Gastroesophageal sphincter (tissue), 3 donors: ENCODE measurements around the gene MAN2A1.

ENCODE experiments used
- POLR2A ChIP-seq, 2 donors: fragments of 450-650 bp; IDR thresholded peaks; one replicate each; pipeline ENCODE4 v1.6.1; 2017; ENCODE audit warnings: antibody characterized with exemption in 2 of 2, mild to moderate bottlenecking in 2 of 2, moderate library complexity in 1 of 2
- POLR2AphosphoS5 ChIP-seq: sonication (generic); formaldehyde crosslinking; IDR thresholded peaks from one replicate; pipeline ENCODE4 v1.6.1; 2017; ENCODE audit warnings: antibody characterized with exemption
- TF ChIP-seq, protein P1 (sequence below), 4 experiments: fragments of 200-600 bp in 2 of 4; fragments of 450-650 bp in 2 of 4; sonication (generic) in 1 of 4; IDR thresholded peaks; one replicate each; pipeline ENCODE4 v1.5.1; 2017 to 2019; ENCODE audit warnings: antibody characterized with exemption in 4 of 4, mild to moderate bottlenecking in 2 of 4, moderate library complexity in 2 of 4

DNA sequence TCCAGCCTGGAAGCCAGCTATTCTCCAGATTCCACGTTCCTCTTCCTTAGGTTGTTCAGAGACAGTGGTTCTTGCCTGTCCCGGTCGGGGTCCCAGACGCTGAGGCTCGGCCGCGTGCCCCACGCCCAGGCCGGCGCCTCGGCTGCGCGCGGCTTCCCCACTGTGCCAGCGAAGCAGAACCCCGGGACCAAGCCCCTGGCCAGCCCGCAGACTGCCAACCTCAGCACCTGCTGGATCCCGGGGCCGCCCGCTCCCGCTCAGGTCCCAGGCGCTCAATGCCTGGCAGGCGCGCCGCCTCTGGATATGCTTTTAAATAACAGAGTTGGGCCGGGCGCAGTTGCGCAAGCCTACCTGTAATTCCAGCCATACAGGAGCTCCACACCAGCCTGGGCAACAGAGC, 195.5 kb downstream of the MAN2A1 start:
- TF ChIP-seq, protein P1, sequence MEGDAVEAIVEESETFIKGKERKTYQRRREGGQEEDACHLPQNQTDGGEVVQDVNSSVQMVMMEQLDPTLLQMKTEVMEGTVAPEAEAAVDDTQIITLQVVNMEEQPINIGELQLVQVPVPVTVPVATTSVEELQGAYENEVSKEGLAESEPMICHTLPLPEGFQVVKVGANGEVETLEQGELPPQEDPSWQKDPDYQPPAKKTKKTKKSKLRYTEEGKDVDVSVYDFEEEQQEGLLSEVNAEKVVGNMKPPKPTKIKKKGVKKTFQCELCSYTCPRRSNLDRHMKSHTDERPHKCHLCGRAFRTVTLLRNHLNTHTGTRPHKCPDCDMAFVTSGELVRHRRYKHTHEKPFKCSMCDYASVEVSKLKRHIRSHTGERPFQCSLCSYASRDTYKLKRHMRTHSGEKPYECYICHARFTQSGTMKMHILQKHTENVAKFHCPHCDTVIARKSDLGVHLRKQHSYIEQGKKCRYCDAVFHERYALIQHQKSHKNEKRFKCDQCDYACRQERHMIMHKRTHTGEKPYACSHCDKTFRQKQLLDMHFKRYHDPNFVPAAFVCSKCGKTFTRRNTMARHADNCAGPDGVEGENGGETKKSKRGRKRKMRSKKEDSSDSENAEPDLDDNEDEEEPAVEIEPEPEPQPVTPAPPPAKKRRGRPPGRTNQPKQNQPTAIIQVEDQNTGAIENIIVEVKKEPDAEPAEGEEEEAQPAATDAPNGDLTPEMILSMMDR (IDR thresholded peaks at IDR 0.05), result no peak
- TF ChIP-seq POLR2A (IDR thresholded peaks at IDR 0.05), result no peak
- TF ChIP-seq POLR2AphosphoS5, result no peak
